ENCODE measurements around the gene SEC24B.

DNA sequence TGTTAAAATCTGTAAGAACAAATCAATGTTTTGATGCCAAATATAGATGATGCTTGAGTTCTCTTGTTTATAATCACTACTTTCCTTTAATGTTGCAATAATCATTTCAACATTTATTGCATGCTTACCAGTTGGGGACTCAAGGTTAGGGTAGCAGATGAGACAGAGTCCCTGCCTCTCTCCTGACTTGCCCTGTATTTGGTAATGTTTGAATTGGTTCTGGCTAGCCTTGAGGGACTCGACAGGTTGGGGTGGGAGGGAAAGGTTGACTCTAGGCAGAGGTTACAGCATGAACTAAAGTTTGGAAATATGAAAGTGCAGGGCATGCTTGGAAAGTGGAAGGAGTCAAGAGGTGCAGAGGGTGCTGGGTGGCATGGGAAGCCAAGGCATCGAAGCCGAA lies 2.0 kb downstream of the SEC24B start:
- TF ChIP-seq, protein P1, sequence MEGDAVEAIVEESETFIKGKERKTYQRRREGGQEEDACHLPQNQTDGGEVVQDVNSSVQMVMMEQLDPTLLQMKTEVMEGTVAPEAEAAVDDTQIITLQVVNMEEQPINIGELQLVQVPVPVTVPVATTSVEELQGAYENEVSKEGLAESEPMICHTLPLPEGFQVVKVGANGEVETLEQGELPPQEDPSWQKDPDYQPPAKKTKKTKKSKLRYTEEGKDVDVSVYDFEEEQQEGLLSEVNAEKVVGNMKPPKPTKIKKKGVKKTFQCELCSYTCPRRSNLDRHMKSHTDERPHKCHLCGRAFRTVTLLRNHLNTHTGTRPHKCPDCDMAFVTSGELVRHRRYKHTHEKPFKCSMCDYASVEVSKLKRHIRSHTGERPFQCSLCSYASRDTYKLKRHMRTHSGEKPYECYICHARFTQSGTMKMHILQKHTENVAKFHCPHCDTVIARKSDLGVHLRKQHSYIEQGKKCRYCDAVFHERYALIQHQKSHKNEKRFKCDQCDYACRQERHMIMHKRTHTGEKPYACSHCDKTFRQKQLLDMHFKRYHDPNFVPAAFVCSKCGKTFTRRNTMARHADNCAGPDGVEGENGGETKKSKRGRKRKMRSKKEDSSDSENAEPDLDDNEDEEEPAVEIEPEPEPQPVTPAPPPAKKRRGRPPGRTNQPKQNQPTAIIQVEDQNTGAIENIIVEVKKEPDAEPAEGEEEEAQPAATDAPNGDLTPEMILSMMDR (IDR thresholded peaks at IDR 0.05) = no peak
- TF ChIP-seq POLR2A (IDR thresholded peaks at IDR 0.05) = no peak
- TF ChIP-seq EP300 (IDR thresholded peaks at IDR 0.05) = no peak
